Parathyroid adenoma (tissue), 2 donors: ENCODE measurements around the gene OR6N2.

ENCODE experiments used
- H2AFZ ChIP-seq: fragments of 300-600 bp; sonication (generic); one replicate; pipeline ENCODE4 v1.7.0; 2017; ENCODE audit warnings: antibody characterized with exemption, mild to moderate bottlenecking
- H3K27ac ChIP-seq: fragments of 300-600 bp; sonication (generic); one replicate; pipeline ENCODE4 v1.7.0; 2017
- H3K27me3 ChIP-seq: fragments of 300-600 bp; sonication (generic); one replicate; pipeline ENCODE4 v1.7.0; 2017; ENCODE audit warnings: low read length; ENCODE audit not compliant: control insufficient read depth, insufficient read depth
- H3K36me3 ChIP-seq: fragments of 300-600 bp; sonication (generic); one replicate; pipeline ENCODE4 v1.7.0; 2017; ENCODE audit warnings: low read length; ENCODE audit not compliant: control insufficient read depth, insufficient read depth
- H3K4me1 ChIP-seq: fragments of 300-600 bp; sonication (generic); one replicate; pipeline ENCODE4 v1.7.0; 2017; ENCODE audit warnings: control low read depth
- H3K4me2 ChIP-seq: fragments of 300-600 bp; sonication (generic); one replicate; pipeline ENCODE4 v1.7.0; 2017; ENCODE audit warnings: low read length
- H3K4me3 ChIP-seq: fragments of 300-600 bp; sonication (generic); one replicate; pipeline ENCODE4 v1.7.0; 2017; ENCODE audit warnings: low read depth, low read length
- H3K79me2 ChIP-seq: fragments of 300-600 bp; sonication (generic); one replicate; pipeline ENCODE4 v1.7.0; 2017; ENCODE audit warnings: control low read depth
- H3K9ac ChIP-seq: fragments of 300-600 bp; sonication (generic); one replicate; pipeline ENCODE4 v1.7.0; 2017; ENCODE audit warnings: mild to moderate bottlenecking
- H3K9me3 ChIP-seq: fragments of 300-600 bp; sonication (generic); one replicate; pipeline ENCODE4 v1.7.0; 2017; ENCODE audit warnings: low read length; ENCODE audit not compliant: control insufficient read depth
- TF ChIP-seq, protein P1 (sequence below): fragments of 300-600 bp; sonication (generic); IDR thresholded peaks from one replicate; pipeline ENCODE4 v1.7.0; 2017; ENCODE audit warnings: antibody characterized with exemption, mild to moderate bottlenecking
- donor health status: primary hyperparathyroidism.

The OR6N2 gene

GRCh38 chr1:158801396-158801795 lies 20.4 kb upstream of the OR6N2 start:
- no peaks in the 10 kb centered on the region for H3K79me2 ChIP-seq
- H3K27me3 ChIP-seq, result no peaks in the 10 kb centered on the region
- H3K4me1 ChIP-seq, result no peaks in the 10 kb centered on the region
- H3K9me3 ChIP-seq, result no peaks in the 10 kb centered on the region
- no peak overlapping the region for H3K27ac ChIP-seq
- H3K4me2 ChIP-seq, result no peak overlapping the region
- no peak overlapping the region for H2AFZ ChIP-seq
- H3K36me3 ChIP-seq, result no peaks in the 10 kb centered on the region
- H3K4me3 ChIP-seq, result no peak overlapping the region
- TF ChIP-seq, protein P1, sequence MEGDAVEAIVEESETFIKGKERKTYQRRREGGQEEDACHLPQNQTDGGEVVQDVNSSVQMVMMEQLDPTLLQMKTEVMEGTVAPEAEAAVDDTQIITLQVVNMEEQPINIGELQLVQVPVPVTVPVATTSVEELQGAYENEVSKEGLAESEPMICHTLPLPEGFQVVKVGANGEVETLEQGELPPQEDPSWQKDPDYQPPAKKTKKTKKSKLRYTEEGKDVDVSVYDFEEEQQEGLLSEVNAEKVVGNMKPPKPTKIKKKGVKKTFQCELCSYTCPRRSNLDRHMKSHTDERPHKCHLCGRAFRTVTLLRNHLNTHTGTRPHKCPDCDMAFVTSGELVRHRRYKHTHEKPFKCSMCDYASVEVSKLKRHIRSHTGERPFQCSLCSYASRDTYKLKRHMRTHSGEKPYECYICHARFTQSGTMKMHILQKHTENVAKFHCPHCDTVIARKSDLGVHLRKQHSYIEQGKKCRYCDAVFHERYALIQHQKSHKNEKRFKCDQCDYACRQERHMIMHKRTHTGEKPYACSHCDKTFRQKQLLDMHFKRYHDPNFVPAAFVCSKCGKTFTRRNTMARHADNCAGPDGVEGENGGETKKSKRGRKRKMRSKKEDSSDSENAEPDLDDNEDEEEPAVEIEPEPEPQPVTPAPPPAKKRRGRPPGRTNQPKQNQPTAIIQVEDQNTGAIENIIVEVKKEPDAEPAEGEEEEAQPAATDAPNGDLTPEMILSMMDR, result no peak
- H3K9ac ChIP-seq, result no peak overlapping the region

GRCh38 chr1:158800526-158800925 lies 19.5 kb upstream of the OR6N2 start:
- Histone ChIP-seq H3K79me2 (no peaks in the 10 kb centered on the region), H3K27ac (no peak overlapping the region), H3K4me3 (no peak overlapping the region), H3K9me3 (no peaks in the 10 kb centered on the region), H3K4me2 (no peak overlapping the region), H2AFZ (no peak overlapping the region), H3K9ac (no peak overlapping the region), H3K27me3 (no peaks in the 10 kb centered on the region), H3K4me1 (no peaks in the 10 kb centered on the region), H3K36me3 (no peaks in the 10 kb centered on the region)
- TF ChIP-seq, protein P1, result no peak

GRCh38 chr1:158799689-158800088 lies 18.7 kb upstream of the OR6N2 start:
- Histone ChIP-seq H3K36me3 (no peaks in the 10 kb centered on the region), H3K27ac (no peak overlapping the region), H3K9ac (no peak overlapping the region), H3K27me3 (no peaks in the 10 kb centered on the region), H3K4me1 (no peaks in the 10 kb centered on the region), H3K9me3 (no peaks in the 10 kb centered on the region), H3K79me2 (no peaks in the 10 kb centered on the region), H3K4me2 (no peak overlapping the region), H3K4me3 (no peak overlapping the region), H2AFZ (no peak overlapping the region)
- TF ChIP-seq, protein P1, result no peak

DNA sequence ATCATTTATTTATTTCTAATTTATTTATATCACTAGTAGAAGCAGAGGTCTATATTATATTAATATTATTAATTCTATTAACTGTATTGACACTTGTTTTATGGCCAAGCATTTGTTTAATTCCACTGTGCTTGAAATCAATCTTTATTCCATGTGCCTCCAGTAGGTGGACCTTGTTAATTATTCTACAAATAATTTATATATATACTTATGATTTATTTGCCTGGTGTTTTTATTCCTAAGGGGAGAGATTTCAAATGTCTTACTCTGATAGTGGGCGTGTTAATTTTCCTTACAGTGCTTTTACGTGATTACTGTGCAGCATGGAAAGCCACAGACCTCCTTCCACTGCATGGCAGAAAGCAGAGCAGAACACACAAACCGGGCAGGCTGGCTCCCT lies 17.5 kb upstream of the OR6N2 start:
- Histone ChIP-seq H3K4me2 (no peak overlapping the region), H3K36me3 (no peaks in the 10 kb centered on the region), H3K4me1 (no peaks in the 10 kb centered on the region), H3K27me3 (no peaks in the 10 kb centered on the region), H2AFZ (no peak overlapping the region), H3K4me3 (no peak overlapping the region), H3K9me3 (no peaks in the 10 kb centered on the region), H3K9ac (no peak overlapping the region), H3K79me2 (no peaks in the 10 kb centered on the region), H3K27ac (no peak overlapping the region)
- TF ChIP-seq, protein P1, result no peak

- Histone ChIP-seq H3K4me1 (no peaks in the 10 kb centered on the region), H2AFZ (no peak overlapping the region), H3K27me3 (no peaks in the 10 kb centered on the region), H3K4me2 (no peak overlapping the region), H3K36me3 (no peaks in the 10 kb centered on the region), H3K79me2 (no peaks in the 10 kb centered on the region), H3K4me3 (no peak overlapping the region), H3K9me3 (no peaks in the 10 kb centered on the region), H3K9ac (no peak overlapping the region), H3K27ac (no peak overlapping the region)
- TF ChIP-seq, protein P1, result no peak
Observed at GRCh38 chr1:158794247-158794646, 13.2 kb upstream of the OR6N2 start.
